ENCODE data around the gene NME9. TPM values are rescaled to one million over a fixed set of nuclear protein-coding genes. Genes with fewer than 3 reads are reported as not detected.

Gene NME9
- total RNA-seq, 2 experiments from 2014 or later, result not detected

GRCh38 chr3:138367326-138367850 lies 37.7 kb upstream of the NME9 start:
- Mint-ChIP-seq H3K27ac (no peak overlapping the region), H3K36me3 (no peaks in the 10 kb centered on the region), H3K9me3 (peaks cover 2% of the 10 kb centered on the region), H3K27me3 (peaks cover 4% of the 10 kb centered on the region), H3K4me1 (peaks cover 13% of the 10 kb centered on the region), H3K4me3 (no peak overlapping the region)
- no peak for DNase-seq

- no peak for DNase-seq
- H3K4me3 Mint-ChIP-seq, result no peak overlapping the region
- no peaks in the 10 kb centered on the region for H3K36me3 Mint-ChIP-seq
- H3K27me3 Mint-ChIP-seq, result peaks cover 4% of the 10 kb centered on the region
- H3K9me3 Mint-ChIP-seq, result peaks cover 2% of the 10 kb centered on the region
- no peak overlapping the region for H3K27ac Mint-ChIP-seq
- peaks cover 3% of the 10 kb centered on the region for H3K4me1 Mint-ChIP-seq
These were observed 36.5 kb upstream of the NME9 start for GRCh38 chr3:138366006-138366759.

GRCh38 chr3:138365253-138365555 lies 35.6 kb upstream of the NME9 start:
- no peak overlapping the region for H3K4me3 Mint-ChIP-seq
- H3K36me3 Mint-ChIP-seq, result no peaks in the 10 kb centered on the region
- no peaks in the 10 kb centered on the region for H3K9me3 Mint-ChIP-seq
- no peak overlapping the region for H3K27ac Mint-ChIP-seq
- H3K27me3 Mint-ChIP-seq, result no peaks in the 10 kb centered on the region
- DNase-seq, result no peak
- H3K4me1 Mint-ChIP-seq, result no peaks in the 10 kb centered on the region

- Mint-ChIP-seq H3K9me3 (no peaks in the 10 kb centered on the region), H3K36me3 (no peaks in the 10 kb centered on the region), H3K27me3 (no peaks in the 10 kb centered on the region), H3K4me3 (no peak overlapping the region), H3K4me1 (no peaks in the 10 kb centered on the region), H3K27ac (no peak overlapping the region)
- no peak for DNase-seq
These were observed 35.0 kb upstream of the NME9 start for GRCh38 chr3:138364356-138365252.

GRCh38 chr3:138363322-138363721 lies 33.7 kb upstream of the NME9 start:
- Mint-ChIP-seq H3K27ac (no peak overlapping the region), H3K4me1 (no peaks in the 10 kb centered on the region), H3K36me3 (no peaks in the 10 kb centered on the region), H3K9me3 (no peaks in the 10 kb centered on the region), H3K27me3 (no peaks in the 10 kb centered on the region), H3K4me3 (no peak overlapping the region)
- DNase-seq, result no peak

GRCh38 chr3:138362538-138362937 lies 32.9 kb upstream of the NME9 start:
- Mint-ChIP-seq H3K4me3 (no peak overlapping the region), H3K9me3 (no peaks in the 10 kb centered on the region), H3K36me3 (no peaks in the 10 kb centered on the region), H3K27ac (no peak overlapping the region), H3K4me1 (no peaks in the 10 kb centered on the region), H3K27me3 (no peaks in the 10 kb centered on the region)
- DNase-seq, result no peak

- H3K36me3 Mint-ChIP-seq, result no peaks in the 10 kb centered on the region
- no peaks in the 10 kb centered on the region for H3K9me3 Mint-ChIP-seq
- H3K4me1 Mint-ChIP-seq, result no peaks in the 10 kb centered on the region
- H3K27ac Mint-ChIP-seq, result no peak overlapping the region
- H3K27me3 Mint-ChIP-seq, result no peaks in the 10 kb centered on the region
- H3K4me3 Mint-ChIP-seq, result no peak overlapping the region
- no peak for DNase-seq
These were observed 31.9 kb upstream of the NME9 start for GRCh38 chr3:138361561-138361971.

- no peaks in the 10 kb centered on the region for H3K36me3 Mint-ChIP-seq
- no peaks in the 10 kb centered on the region for H3K27me3 Mint-ChIP-seq
- H3K9me3 Mint-ChIP-seq, result no peaks in the 10 kb centered on the region
- no peak overlapping the region for H3K27ac Mint-ChIP-seq
- H3K4me1 Mint-ChIP-seq, result no peaks in the 10 kb centered on the region
- no peak overlapping the region for H3K4me3 Mint-ChIP-seq
- DNase-seq, result no peak
These were observed 31.3 kb upstream of the NME9 start for GRCh38 chr3:138360869-138361525.

GRCh38 chr3:138359919-138360868 lies 30.5 kb upstream of the NME9 start:
- no peaks in the 10 kb centered on the region for H3K36me3 Mint-ChIP-seq
- no peak for DNase-seq

GRCh38 chr3:138359148-138359918 lies 29.7 kb upstream of the NME9 start:
- no peak for DNase-seq
- H3K27ac Mint-ChIP-seq, result no peak overlapping the region
- H3K4me1 Mint-ChIP-seq, result no peaks in the 10 kb centered on the region
- no peaks in the 10 kb centered on the region for H3K36me3 Mint-ChIP-seq
- no peaks in the 10 kb centered on the region for H3K27me3 Mint-ChIP-seq
- no peak overlapping the region for H3K4me3 Mint-ChIP-seq
- no peaks in the 10 kb centered on the region for H3K9me3 Mint-ChIP-seq

More at GRCh38 chr3:138359919-138360868, 30.5 kb upstream of the NME9 start:
- Mint-ChIP-seq H3K27me3 (no peaks in the 10 kb centered on the region), H3K27ac (no peak overlapping the region), H3K9me3 (no peaks in the 10 kb centered on the region), H3K4me1 (no peaks in the 10 kb centered on the region), H3K4me3 (no peak overlapping the region)

- DNase-seq, result no peak
- H3K36me3 Mint-ChIP-seq, result no peaks in the 10 kb centered on the region
- H3K27ac Mint-ChIP-seq, result no peak overlapping the region
- H3K9me3 Mint-ChIP-seq, result no peaks in the 10 kb centered on the region
- no peak overlapping the region for H3K4me3 Mint-ChIP-seq
- H3K27me3 Mint-ChIP-seq, result no peaks in the 10 kb centered on the region
- H3K4me1 Mint-ChIP-seq, result no peaks in the 10 kb centered on the region
These were observed 27.2 kb upstream of the NME9 start for GRCh38 chr3:138356730-138357405.

- DNase-seq, result no peak
- H3K27me3 Mint-ChIP-seq, result peaks cover 3% of the 10 kb centered on the region
- H3K36me3 Mint-ChIP-seq, result no peaks in the 10 kb centered on the region
- no peaks in the 10 kb centered on the region for H3K4me1 Mint-ChIP-seq
- H3K27ac Mint-ChIP-seq, result no peak overlapping the region
- no peaks in the 10 kb centered on the region for H3K9me3 Mint-ChIP-seq
- H3K4me3 Mint-ChIP-seq, result no peak overlapping the region
These were observed 25.4 kb upstream of the NME9 start for GRCh38 chr3:138355071-138355470.

GRCh38 chr3:138354376-138354775 lies 24.7 kb upstream of the NME9 start:
- H3K27me3 Mint-ChIP-seq, result peaks cover 9% of the 10 kb centered on the region
- H3K9me3 Mint-ChIP-seq, result no peaks in the 10 kb centered on the region
- H3K36me3 Mint-ChIP-seq, result no peaks in the 10 kb centered on the region
- H3K27ac Mint-ChIP-seq, result no peak overlapping the region
- DNase-seq, result no peak
- H3K4me3 Mint-ChIP-seq, result no peak overlapping the region
- H3K4me1 Mint-ChIP-seq, result no peaks in the 10 kb centered on the region

Measured in activated naive CD8-positive, alpha-beta T cell treated with anti-CD3 and anti-CD28 coated beads for 36 hours (primary cell).